GM23338 (cell line): ENCODE results near the gene ACTG1. TPM values are rescaled to one million over a fixed set of nuclear protein-coding genes. Genes with fewer than 3 reads are reported as not detected.

Source experiments
- ATAC-seq: fragments of 200-7000 bp; cut with Tn5 transposase; 3 replicates; pipeline ENCODE4 v1.9.1; 2020
- DNase-seq: peaks from one replicate; pipeline ENCODE4 v3.0.0-alpha.2; 2015; ENCODE audit warnings: low spot score
- H2AFZ ChIP-seq: fragments of 200-600 bp; sonication (generic); 2 replicates; pipeline ENCODE4 v1.8.0; 2016; ENCODE audit warnings: antibody characterized with exemption, mild to moderate bottlenecking, moderate library complexity
- H3F3A ChIP-seq: fragments of 200-600 bp; sonication (generic); replicated peaks from 2 replicates; pipeline ENCODE4 v1.8.0; 2017; ENCODE audit warnings: antibody characterized with exemption, mixed run types, low read depth
- H3K27ac ChIP-seq: fragments of 200-600 bp; sonication (generic); 2 replicates; pipeline ENCODE4 v1.6.1; 2016; ENCODE audit warnings: low read depth
- H3K27me3 ChIP-seq: fragments of 200-600 bp; sonication (generic); 2 replicates; pipeline ENCODE4 v1.8.0; 2016; ENCODE audit warnings: mild to moderate bottlenecking, mixed run types, moderate library complexity; ENCODE audit not compliant: insufficient read depth
- H3K36me3 ChIP-seq: fragments of 200-600 bp; sonication (generic); 2 replicates; pipeline ENCODE4 v1.8.0; 2016; ENCODE audit warnings: mild to moderate bottlenecking; ENCODE audit not compliant: insufficient read depth
- H3K4me1 ChIP-seq: fragments of 200-600 bp; sonication (generic); 2 replicates; pipeline ENCODE4 v1.8.0; 2016; ENCODE audit warnings: mild to moderate bottlenecking, moderate library complexity; ENCODE audit not compliant: insufficient read depth
- H3K4me2 ChIP-seq: fragments of 200-600 bp; sonication (generic); 2 replicates; pipeline ENCODE4 v1.7.1; 2017; ENCODE audit warnings: mixed run types
- H3K4me3 ChIP-seq: fragments of 200-600 bp; sonication (generic); 2 replicates; pipeline ENCODE4 v1.6.1; 2016; ENCODE audit warnings: mixed run types
- H3K79me2 ChIP-seq: fragments of 200-600 bp; sonication (generic); replicated peaks from 2 replicates; pipeline ENCODE4 v1.8.0; 2017; ENCODE audit warnings: mild to moderate bottlenecking; ENCODE audit not compliant: insufficient read depth
- H3K9me2 ChIP-seq: fragments of 200-600 bp; sonication (generic); 2 replicates; pipeline ENCODE4 v1.8.0; 2017; ENCODE audit not compliant: insufficient read depth
- H4K20me1 ChIP-seq: fragments of 200-600 bp; sonication (generic); replicated peaks from 2 replicates; pipeline ENCODE4 v1.8.0; 2017; ENCODE audit warnings: mild to moderate bottlenecking; ENCODE audit not compliant: insufficient read depth
- H3K27ac Mint-ChIP-seq: 2 replicates; pipeline ENCODE4 v1.8.0; 2020; ENCODE audit warnings: inconsistent platforms, mild to moderate bottlenecking, moderate library complexity, mixed read lengths
- H3K27me3 Mint-ChIP-seq: 3 replicates; pipeline ENCODE4 v1.8.0; 2022; ENCODE audit warnings: low read depth, mild to moderate bottlenecking, moderate library complexity, mixed read lengths, inconsistent platforms; ENCODE audit not compliant: insufficient read depth, poor library complexity
- H3K36me3 Mint-ChIP-seq: 3 replicates; pipeline ENCODE4 v1.8.0; 2021; ENCODE audit warnings: low read depth, mild to moderate bottlenecking, inconsistent platforms, moderate library complexity, mixed read lengths
- H3K4me1 Mint-ChIP-seq: 3 replicates; pipeline ENCODE4 v1.8.0; 2020; ENCODE audit warnings: mild to moderate bottlenecking, inconsistent platforms, mixed read lengths
- H3K4me3 Mint-ChIP-seq: 3 replicates; pipeline ENCODE4 v1.8.0; 2021; ENCODE audit warnings: moderate library complexity, mild to moderate bottlenecking, inconsistent platforms, mixed read lengths
- H3K9me3 Mint-ChIP-seq: 3 replicates; pipeline ENCODE4 v1.8.0; 2020; ENCODE audit warnings: moderate library complexity, mild to moderate bottlenecking, inconsistent platforms, mixed read lengths
- CREB1 ChIP-seq: fragments of 250-450 bp; sonication (Bioruptor Pico); IDR thresholded peaks from 2 replicates; pipeline ENCODE4 v1.5.0; 2020; ENCODE audit warnings: low read depth, mild to moderate bottlenecking, moderate library complexity
- CTCF ChIP-seq, 2 experiments: fragments of 200-600 bp in 1 of 2; sonication (generic) in 1 of 2; conservative IDR thresholded peaks; 2 replicates each; pipeline versions ENCODE4 v1.5.1 to v1.6.1; 2016 to 2017; ENCODE audit warnings: antibody characterized with exemption in 2 of 2, low read depth in 2 of 2, mild to moderate bottlenecking in 2 of 2, moderate library complexity in 1 of 2
- ETS1 ChIP-seq: IDR thresholded peaks from 2 replicates; pipeline ENCODE4 v1.6.1; 2016; ENCODE audit warnings: antibody characterized with exemption
- EZH2 ChIP-seq: fragments of 200-600 bp; sonication (generic); IDR thresholded peaks from one replicate; pipeline ENCODE4 v1.8.0; 2017; ENCODE audit warnings: antibody characterized with exemption, mild to moderate bottlenecking, low read depth; ENCODE audit not compliant: unreplicated experiment
- EZH2phosphoT487 ChIP-seq: fragments of 200-600 bp; sonication (generic); IDR thresholded peaks from one replicate; pipeline ENCODE4 v1.8.1; 2018; ENCODE audit warnings: antibody characterized with exemption; ENCODE audit not compliant: unreplicated experiment
- JUNB ChIP-seq: IDR thresholded peaks from one replicate; pipeline ENCODE4 v1.6.1; 2016; ENCODE audit warnings: antibody characterized with exemption; ENCODE audit not compliant: unreplicated experiment
- NANOG ChIP-seq: IDR thresholded peaks from 2 replicates; pipeline ENCODE4 v1.6.1; 2016; ENCODE audit warnings: antibody characterized with exemption, borderline replicate concordance
- POLR2AphosphoS5 ChIP-seq: IDR thresholded peaks from 2 replicates; pipeline ENCODE4 v1.6.1; 2016; ENCODE audit warnings: antibody characterized with exemption, low read depth
- REST ChIP-seq: IDR thresholded peaks from one replicate; pipeline ENCODE4 v1.6.1; 2018; ENCODE audit warnings: antibody characterized with exemption; ENCODE audit not compliant: unreplicated experiment
- STAT1 ChIP-seq: IDR thresholded peaks from one replicate; pipeline ENCODE4 v1.6.1; 2016; ENCODE audit warnings: antibody characterized with exemption; ENCODE audit not compliant: unreplicated experiment
- ZNF114 ChIP-seq: fragments of 250-450 bp; sonication (Bioruptor Pico); IDR thresholded peaks from 2 replicates; pipeline ENCODE4 v1.5.0; 2020; ENCODE audit warnings: mild to moderate bottlenecking, moderate library complexity
- ZNF331 ChIP-seq: fragments of 250-450 bp; sonication (Bioruptor Pico); IDR thresholded peaks from 2 replicates; pipeline ENCODE4 v1.5.0; 2020; ENCODE audit warnings: low read depth, mild to moderate bottlenecking, moderate library complexity
- ZNF462 ChIP-seq: fragments of 250-450 bp; sonication (Bioruptor Pico); IDR thresholded peaks from 2 replicates; pipeline ENCODE4 v1.5.0; 2020; ENCODE audit warnings: mild to moderate bottlenecking, moderate library complexity
- polyA plus RNA-seq: library from polyadenylated mRNA; unstranded; fragments of >200 nt; fragmentation: Nextera tagmentation; extraction: Ambion mirVana; gene quantifications from 2 replicates; pipeline ENCODE4 v1.2.1, GENCODE V29; 2016
- total RNA-seq: library from RNA; depleted of rRNA; stranded (reverse); fragments of >200 nt; shearing (Covaris generic); gene quantifications from 2 replicates; pipeline ENCODE4 v1.2.3, GENCODE V29; 2014

ACTG1 gene
- total and polyA plus RNA-seq, 2 experiments from 2014 or later, result 1,867 to 4,739 TPM

- ATAC-seq, result peak; percentile 33
- Histone ChIP-seq H3K27ac (no peak overlapping the region), H3K4me1 (no peaks in the 10 kb centered on the region), H3K9me2 (no peaks in the 10 kb centered on the region), H3F3A (no peaks in the 10 kb centered on the region), H3K36me3 (no peaks in the 10 kb centered on the region), H4K20me1 (no peaks in the 10 kb centered on the region), H2AFZ (no peak overlapping the region), H3K27me3 (no peaks in the 10 kb centered on the region), H3K4me3 (no peak overlapping the region), H3K4me2 (no peak overlapping the region), H3K79me2 (no peaks in the 10 kb centered on the region)
- no peak overlapping the region; the same call in 1 of the 2 replicates for H3K27ac Mint-ChIP-seq
- no peaks in the 10 kb centered on the region; the same call in 2 of the 3 replicates for H3K9me3 Mint-ChIP-seq
- peaks cover 4% of the 10 kb centered on the region; the same call in 2 of the 3 replicates for H3K4me1 Mint-ChIP-seq
- TF ChIP-seq REST, result no peak
- TF ChIP-seq JUNB, result no peak
- TF ChIP-seq ZNF462 (CRISPR knock-in tag), result no peak
- TF ChIP-seq CREB1 (CRISPR knock-in tag), result no peak
- no peak for TF ChIP-seq CTCF (conservative IDR thresholded peaks at IDR 0.05; ENCODE audit: low read depth in 2 of 2)
- TF ChIP-seq ZNF331 (CRISPR knock-in tag), result no peak
- no peak for TF ChIP-seq POLR2AphosphoS5
- no peak for TF ChIP-seq EZH2
- TF ChIP-seq STAT1, result no peak
- no peak for TF ChIP-seq NANOG
- TF ChIP-seq ETS1, result no peak
- TF ChIP-seq ZNF114 (CRISPR knock-in tag), result no peak
- no peak for TF ChIP-seq EZH2phosphoT487
- no peaks in the 10 kb centered on the region for H3K36me3 Mint-ChIP-seq
- peaks cover 4% of the 10 kb centered on the region for H3K27me3 Mint-ChIP-seq
- DNase-seq, result no peak
- no peak overlapping the region for H3K4me3 Mint-ChIP-seq
Measured at GRCh38 chr17:81466564-81467472, 45.8 kb downstream of the ACTG1 start.
